Measurements from ENCODE around the gene LRP1. TPM values are rescaled to one million over a fixed set of nuclear protein-coding genes. Genes with fewer than 3 reads are reported as not detected.
A peak's percentile ranks its signal among the peaks of the same experiment; 100 is the strongest.

Gene LRP1
- total RNA-seq, 2 donors from 2014 or later: 117 to 119 TPM

- intact Hi-C loops (cut with DNase I, micrococcal nuclease): loop anchor here in 1 of 2 donors (5.0 kb wide), 1 partner anchor 107 kb away; no protein-coding TSS in a partner anchor
- ATAC-seq (no peak), DNase-seq (no peak)
Observed at GRCh38 chr12:57179331-57180086, 51.2 kb downstream of the LRP1 start.

DNA sequence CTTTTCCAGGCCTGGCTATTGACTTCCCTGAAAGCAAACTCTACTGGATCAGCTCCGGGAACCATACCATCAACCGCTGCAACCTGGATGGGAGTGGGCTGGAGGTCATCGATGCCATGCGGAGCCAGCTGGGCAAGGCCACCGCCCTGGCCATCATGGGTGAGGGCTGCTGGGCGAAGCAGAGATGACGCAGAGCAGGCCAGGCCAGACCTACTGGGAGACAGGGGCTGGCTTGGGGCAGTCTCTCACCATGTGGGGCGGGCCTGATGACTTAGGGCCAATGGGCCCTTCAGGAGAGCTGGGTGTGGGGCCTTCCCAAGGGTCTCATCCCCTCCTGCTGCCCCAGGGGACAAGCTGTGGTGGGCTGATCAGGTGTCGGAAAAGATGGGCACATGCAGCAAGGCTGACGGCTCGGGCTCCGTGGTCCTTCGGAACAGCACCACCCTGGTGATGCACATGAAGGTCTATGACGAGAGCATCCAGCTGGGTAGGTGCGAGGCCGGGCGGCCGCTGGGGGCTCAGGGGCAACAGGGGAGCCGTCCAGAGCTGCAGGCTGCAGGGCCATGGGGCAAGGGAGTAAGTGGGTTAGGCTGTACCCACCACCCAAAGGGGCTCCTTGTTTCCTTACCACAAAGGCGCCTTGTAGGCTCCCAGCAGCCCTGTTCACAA lies 52.2 kb downstream of the LRP1 start:
- intact Hi-C loops (cut with DNase I, micrococcal nuclease): no loop called here
- DNase-seq: no peak
- ATAC-seq: no peak

GRCh38 chr12:57181072-57181471 lies 52.8 kb downstream of the LRP1 start:
- DNase-seq: no peak
- intact Hi-C loops (cut with DNase I, micrococcal nuclease): no loop called here
- no peak for ATAC-seq

DNA sequence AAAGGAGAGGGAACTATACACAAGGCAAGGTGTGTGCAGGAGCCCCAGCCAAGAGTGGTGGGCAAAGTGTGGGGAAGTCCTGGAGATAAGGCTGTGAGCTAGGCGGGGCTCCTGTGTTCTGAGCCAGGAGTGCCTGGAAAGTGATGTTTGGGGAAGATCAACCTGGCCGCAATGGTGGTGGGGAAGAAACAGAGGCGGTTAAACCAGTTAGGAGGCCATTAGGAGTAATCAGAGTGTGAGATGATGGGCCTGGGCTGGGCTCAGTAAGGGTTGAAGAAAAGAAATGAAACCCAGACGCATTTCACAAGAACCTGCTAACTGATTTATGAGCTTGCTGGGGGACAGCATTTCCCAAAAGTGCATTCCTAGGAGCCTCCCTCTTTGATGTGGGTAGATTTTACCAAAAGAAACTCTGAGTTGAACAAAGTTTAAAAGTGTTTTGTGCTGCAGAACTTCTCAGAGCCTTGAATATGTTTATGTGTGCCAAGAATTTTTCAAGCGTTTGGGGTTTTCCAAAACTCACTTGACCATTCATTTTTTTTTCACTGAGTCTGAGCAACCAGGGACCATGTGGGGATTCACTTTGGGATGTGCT lies 53.4 kb downstream of the LRP1 start:
- DNase-seq (no peak), ATAC-seq (no peak)
- intact Hi-C loops (cut with DNase I, micrococcal nuclease): loop anchor here in 1 of 2 donors (2.0 kb wide), 1 partner anchor 57 kb away; no protein-coding TSS in a partner anchor

- ATAC-seq (peak; percentile 95), DNase-seq (peak; percentile 60 to 87)
- intact Hi-C loops (cut with DNase I, micrococcal nuclease): loop anchor here in 1 of 2 donors (2.0 kb wide), 1 partner anchor 58 kb away; no protein-coding TSS in a partner anchor
Observed at GRCh38 chr12:57182918-57183575, 54.8 kb downstream of the LRP1 start.

GRCh38 chr12:57183939-57184725 lies 55.8 kb downstream of the LRP1 start:
- no peak for DNase-seq
- ATAC-seq: no peak
- intact Hi-C loops (cut with DNase I, micrococcal nuclease): loop anchor here in 1 of 2 donors (2.0 kb wide), 1 partner anchor 59 kb away; no protein-coding TSS in a partner anchor

DNA sequence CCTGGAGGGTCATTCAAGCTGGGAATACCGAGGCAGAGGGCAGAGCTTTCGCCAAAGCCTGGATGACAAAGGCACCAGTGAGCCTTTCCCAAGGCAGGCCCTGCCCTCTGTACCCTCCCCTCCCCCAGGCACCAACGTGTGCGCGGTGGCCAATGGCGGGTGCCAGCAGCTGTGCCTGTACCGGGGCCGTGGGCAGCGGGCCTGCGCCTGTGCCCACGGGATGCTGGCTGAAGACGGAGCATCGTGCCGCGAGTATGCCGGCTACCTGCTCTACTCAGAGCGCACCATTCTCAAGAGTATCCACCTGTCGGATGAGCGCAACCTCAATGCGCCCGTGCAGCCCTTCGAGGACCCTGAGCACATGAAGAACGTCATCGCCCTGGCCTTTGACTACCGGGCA lies 57.1 kb downstream of the LRP1 start:
- ATAC-seq (no peak), DNase-seq (no peak)
- intact Hi-C loops (cut with DNase I, micrococcal nuclease): no loop called here

DNA sequence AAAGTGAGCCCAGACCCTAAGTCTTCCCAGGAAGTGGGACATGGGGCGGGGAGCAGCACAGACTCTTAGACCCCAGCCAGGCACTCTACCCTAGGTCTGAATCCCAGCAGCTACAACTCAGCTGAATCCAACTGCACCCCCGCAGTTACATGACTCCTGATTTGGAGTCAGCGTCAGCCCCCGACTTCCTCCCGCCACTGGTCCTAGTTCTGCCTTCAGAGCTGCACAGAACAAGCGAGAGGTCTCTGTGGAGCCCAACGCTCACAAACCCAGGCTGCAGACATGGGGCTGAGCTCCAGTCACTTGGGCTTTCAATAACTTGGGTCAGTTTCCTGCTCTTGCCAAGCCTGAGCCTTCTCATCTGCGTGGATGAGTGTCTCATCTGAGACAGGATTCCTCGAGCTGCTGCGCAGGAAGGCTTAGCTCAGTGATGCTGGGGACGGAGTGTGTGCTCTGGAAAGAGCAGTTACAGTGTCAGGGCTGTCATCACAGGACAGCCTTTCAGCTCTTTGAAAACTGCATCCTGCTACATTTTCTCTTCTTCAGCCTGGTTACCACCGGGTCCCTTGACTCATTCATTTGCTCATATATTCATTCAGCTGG lies 57.7 kb downstream of the LRP1 start:
- intact Hi-C loops (cut with DNase I, micrococcal nuclease): no loop called here
- DNase-seq: no peak
- ATAC-seq: no peak

DNA sequence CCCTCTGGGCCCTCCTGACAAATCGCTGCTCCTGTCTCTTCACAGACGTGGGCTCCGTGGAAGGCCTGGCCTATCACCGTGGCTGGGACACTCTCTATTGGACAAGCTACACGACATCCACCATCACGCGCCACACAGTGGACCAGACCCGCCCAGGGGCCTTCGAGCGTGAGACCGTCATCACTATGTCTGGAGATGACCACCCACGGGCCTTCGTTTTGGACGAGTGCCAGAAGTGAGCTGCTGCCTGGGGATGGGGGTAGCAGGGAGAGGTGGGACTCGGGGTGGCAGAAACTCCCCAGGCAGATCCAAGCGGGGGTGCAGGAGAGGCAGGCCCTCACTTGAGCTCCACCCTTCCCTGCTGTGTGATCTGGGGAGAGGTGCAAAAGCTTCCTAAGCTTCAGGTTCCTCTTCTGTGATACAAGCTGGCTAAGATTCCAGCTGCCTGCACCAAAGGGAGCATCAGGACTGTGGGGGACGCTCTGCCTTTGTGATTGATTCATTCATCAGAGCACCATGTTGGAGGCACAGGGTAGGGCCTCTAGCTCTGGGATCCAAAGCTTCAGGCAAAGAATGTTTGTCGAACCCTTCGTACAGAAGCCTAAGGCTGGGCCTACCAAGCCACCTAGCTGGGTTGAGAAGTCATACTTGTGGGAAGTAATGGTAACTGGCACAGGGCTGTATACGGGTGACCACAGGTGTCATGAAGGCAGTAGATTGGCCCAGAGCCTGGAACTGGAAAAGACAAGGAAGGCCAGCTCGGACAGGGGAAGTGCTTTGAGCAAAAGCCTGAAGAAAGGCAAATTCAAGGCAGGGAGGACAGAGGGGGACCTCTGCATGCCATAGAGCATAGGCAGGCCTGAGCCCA lies 59.2 kb downstream of the LRP1 start:
- DNase-seq: no peak
- intact Hi-C loops (cut with DNase I, micrococcal nuclease): no loop called here
- no peak for ATAC-seq

- DNase-seq (no peak), ATAC-seq (no peak)
- intact Hi-C loops (cut with DNase I, micrococcal nuclease): no loop called here
Observed at GRCh38 chr12:57188090-57188425, 59.8 kb downstream of the LRP1 start.

- DNase-seq (no peak), ATAC-seq (no peak)
- intact Hi-C loops (cut with DNase I, micrococcal nuclease): no loop called here
Observed at GRCh38 chr12:57190037-57190436, 61.8 kb downstream of the LRP1 start.

GRCh38 chr12:57190821-57191220 lies 62.5 kb downstream of the LRP1 start:
- DNase-seq (no peak), ATAC-seq (no peak)
- intact Hi-C loops (cut with DNase I, micrococcal nuclease): no loop called here

DNA sequence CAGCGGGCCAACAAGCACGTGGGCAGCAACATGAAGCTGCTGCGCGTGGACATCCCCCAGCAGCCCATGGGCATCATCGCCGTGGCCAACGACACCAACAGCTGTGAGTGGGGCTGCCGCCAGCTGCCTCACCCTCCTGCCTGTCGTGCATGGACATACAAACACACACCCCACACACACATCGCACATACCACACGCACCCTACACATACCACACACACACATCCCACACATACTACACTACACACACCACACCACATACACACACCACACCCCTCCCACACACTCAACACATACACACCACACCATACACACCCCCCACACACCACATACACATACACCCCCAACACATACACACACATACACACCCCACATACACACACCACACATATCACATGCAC lies 63.1 kb downstream of the LRP1 start:
- DNase-seq (no peak), ATAC-seq (no peak)
- intact Hi-C loops (cut with DNase I, micrococcal nuclease): no loop called here

GRCh38 chr12:57192920-57193319 lies 64.6 kb downstream of the LRP1 start:
- intact Hi-C loops (cut with DNase I, micrococcal nuclease): no loop called here
- ATAC-seq (no peak), DNase-seq (no peak)

GRCh38 chr12:57193706-57194245 lies 65.5 kb downstream of the LRP1 start:
- intact Hi-C loops (cut with DNase I, micrococcal nuclease): no loop called here
- DNase-seq: no peak
- no peak for ATAC-seq

- intact Hi-C loops (cut with DNase I, micrococcal nuclease): no loop called here
- no peak for ATAC-seq
- no peak for DNase-seq
Observed at GRCh38 chr12:57194253-57194652, 66.0 kb downstream of the LRP1 start.

DNA sequence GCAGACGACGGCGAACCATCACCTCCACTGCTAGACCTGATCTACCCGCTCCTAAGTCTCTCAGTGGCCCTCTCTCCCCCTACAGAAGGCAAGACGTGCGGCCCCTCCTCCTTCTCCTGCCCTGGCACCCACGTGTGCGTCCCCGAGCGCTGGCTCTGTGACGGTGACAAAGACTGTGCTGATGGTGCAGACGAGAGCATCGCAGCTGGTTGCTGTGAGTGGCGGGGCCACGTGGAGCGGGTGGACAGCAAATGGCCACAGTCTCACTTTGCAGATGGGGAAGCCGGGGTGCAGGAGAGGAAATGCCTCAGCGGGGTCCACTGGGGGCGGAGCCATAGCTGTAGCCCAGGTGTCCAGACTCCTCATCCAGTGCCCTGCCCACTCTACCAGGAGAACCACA lies 66.9 kb downstream of the LRP1 start:
- ATAC-seq: no peak
- no peak for DNase-seq
- intact Hi-C loops (cut with DNase I, micrococcal nuclease): no loop called here

All from left colon (tissue), 2 donors.